ENCODE measurements around the gene LRRC72.
"Not testable (repeated sequence)": the region's sequence is repeated elsewhere in the genome, so short reads cannot be mapped to it uniquely, and the experiment has no call there.

LRRC72 gene

GRCh38 chr7:16531707-16532106 lies 5.1 kb downstream of the LRRC72 start (continued):
- no peak for TF ChIP-seq POU6F1 (CRISPR knock-in tag; IDR thresholded peaks at IDR 0.05; ENCODE audit: borderline replicate concordance, low read depth)

- ATAC-seq, result no peak
- TF ChIP-seq TCF4 (CRISPR knock-in tag; IDR thresholded peaks at IDR 0.05; ENCODE audit: borderline replicate concordance) (no peak), SNAI2 (CRISPR knock-in tag; IDR thresholded peaks at IDR 0.05) (no peak)
Observed at GRCh38 chr7:16532272-16532671, 5.6 kb downstream of the LRRC72 start.

DNA sequence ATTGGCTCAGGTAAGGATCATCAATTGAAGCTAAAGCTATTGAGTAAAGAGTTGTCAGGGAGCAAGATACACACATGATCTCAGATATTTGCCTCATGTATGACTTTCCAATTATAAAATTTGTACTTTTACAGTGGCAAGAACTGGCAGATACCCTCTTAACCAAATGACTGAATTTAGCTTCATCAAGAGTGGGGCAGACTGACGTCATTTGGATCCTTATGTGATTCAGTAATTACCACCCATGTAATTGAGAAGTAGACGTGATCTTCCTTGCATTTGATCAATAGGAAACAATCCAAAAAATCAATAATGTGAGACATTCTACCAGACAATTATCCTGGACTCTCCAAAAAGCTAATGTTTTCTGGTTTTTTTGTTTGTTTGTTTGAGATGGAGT lies 8.9 kb downstream of the LRRC72 start:
- no peak for ATAC-seq
- TF ChIP-seq ESRRG (CRISPR knock-in tag; IDR thresholded peaks at IDR 0.05) (no peak), ZFP3 (CRISPR knock-in tag; IDR thresholded peaks at IDR 0.05) (no peak), BACH2 (CRISPR knock-in tag; IDR thresholded peaks at IDR 0.05; ENCODE audit: borderline replicate concordance) (no peak), SNAI2 (CRISPR knock-in tag; IDR thresholded peaks at IDR 0.05) (no peak), RARB (CRISPR knock-in tag; IDR thresholded peaks at IDR 0.05) (no peak), POU6F1 (CRISPR knock-in tag; IDR thresholded peaks at IDR 0.05; ENCODE audit: borderline replicate concordance, low read depth) (no peak), ZNF70 (CRISPR knock-in tag; IDR thresholded peaks at IDR 0.05) (no peak), ISL1 (CRISPR knock-in tag; IDR thresholded peaks at IDR 0.05) (no peak), CSDC2 (CRISPR knock-in tag; IDR thresholded peaks at IDR 0.05) (no peak), ARNTL (CRISPR knock-in tag; IDR thresholded peaks at IDR 0.05; ENCODE audit: borderline replicate concordance, low read depth) (no peak), ZNF8 (CRISPR knock-in tag; IDR thresholded peaks at IDR 0.05) (no peak), ZFP30 (CRISPR knock-in tag; IDR thresholded peaks at IDR 0.05) (no peak), GLIS3 (CRISPR knock-in tag; IDR thresholded peaks at IDR 0.05) (no peak), PPARA (CRISPR knock-in tag; IDR thresholded peaks at IDR 0.05; ENCODE audit: borderline replicate concordance) (no peak), ZC3H10 (CRISPR knock-in tag; IDR thresholded peaks at IDR 0.05) (no peak), TOX (CRISPR knock-in tag; IDR thresholded peaks at IDR 0.05; ENCODE audit: borderline replicate concordance) (no peak), TCF4 (CRISPR knock-in tag; IDR thresholded peaks at IDR 0.05; ENCODE audit: borderline replicate concordance) (no peak), TSHZ2 (CRISPR knock-in tag; IDR thresholded peaks at IDR 0.05) (no peak)
- TF ChIP-seq, protein P1, sequence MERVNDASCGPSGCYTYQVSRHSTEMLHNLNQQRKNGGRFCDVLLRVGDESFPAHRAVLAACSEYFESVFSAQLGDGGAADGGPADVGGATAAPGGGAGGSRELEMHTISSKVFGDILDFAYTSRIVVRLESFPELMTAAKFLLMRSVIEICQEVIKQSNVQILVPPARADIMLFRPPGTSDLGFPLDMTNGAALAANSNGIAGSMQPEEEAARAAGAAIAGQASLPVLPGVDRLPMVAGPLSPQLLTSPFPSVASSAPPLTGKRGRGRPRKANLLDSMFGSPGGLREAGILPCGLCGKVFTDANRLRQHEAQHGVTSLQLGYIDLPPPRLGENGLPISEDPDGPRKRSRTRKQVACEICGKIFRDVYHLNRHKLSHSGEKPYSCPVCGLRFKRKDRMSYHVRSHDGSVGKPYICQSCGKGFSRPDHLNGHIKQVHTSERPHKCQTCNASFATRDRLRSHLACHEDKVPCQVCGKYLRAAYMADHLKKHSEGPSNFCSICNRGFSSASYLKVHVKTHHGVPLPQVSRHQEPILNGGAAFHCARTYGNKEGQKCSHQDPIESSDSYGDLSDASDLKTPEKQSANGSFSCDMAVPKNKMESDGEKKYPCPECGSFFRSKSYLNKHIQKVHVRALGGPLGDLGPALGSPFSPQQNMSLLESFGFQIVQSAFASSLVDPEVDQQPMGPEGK (CRISPR knock-in tag; IDR thresholded peaks at IDR 0.05; ENCODE audit: borderline replicate concordance), result no peak
- TF ChIP-seq, protein P2, sequence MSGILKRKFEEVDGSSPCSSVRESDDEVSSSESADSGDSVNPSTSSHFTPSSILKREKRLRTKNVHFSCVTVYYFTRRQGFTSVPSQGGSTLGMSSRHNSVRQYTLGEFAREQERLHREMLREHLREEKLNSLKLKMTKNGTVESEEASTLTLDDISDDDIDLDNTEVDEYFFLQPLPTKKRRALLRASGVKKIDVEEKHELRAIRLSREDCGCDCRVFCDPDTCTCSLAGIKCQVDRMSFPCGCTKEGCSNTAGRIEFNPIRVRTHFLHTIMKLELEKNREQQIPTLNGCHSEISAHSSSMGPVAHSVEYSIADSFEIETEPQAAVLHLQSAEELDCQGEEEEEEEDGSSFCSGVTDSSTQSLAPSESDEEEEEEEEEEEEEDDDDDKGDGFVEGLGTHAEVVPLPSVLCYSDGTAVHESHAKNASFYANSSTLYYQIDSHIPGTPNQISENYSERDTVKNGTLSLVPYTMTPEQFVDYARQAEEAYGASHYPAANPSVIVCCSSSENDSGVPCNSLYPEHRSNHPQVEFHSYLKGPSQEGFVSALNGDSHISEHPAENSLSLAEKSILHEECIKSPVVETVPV (CRISPR knock-in tag; IDR thresholded peaks at IDR 0.05), result no peak

DNA sequence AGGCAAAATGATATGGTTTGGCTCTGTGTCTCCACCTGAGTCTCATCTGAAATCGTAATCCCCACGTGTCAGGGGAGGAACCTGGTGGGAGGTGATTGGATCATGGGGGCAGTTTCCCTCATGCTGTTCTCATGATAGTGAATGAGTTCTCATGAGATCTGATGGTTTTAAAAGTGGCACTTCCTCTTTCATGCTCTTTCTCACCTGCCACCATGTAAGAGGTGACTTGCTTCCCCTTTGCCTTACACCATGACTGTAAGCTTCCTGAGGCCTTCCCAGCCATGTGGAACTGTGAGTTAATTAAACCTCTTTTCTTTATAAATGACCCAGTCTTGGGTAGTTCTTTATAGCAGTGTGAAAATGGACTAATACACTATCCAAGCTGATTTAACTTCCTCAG lies 13.9 kb downstream of the LRRC72 start:
- ATAC-seq, result not testable (repeated sequence)
